HepG2 (cell line): Measurements from ENCODE around the gene SNPH. TPM values are rescaled to one million over a fixed set of nuclear protein-coding genes. Genes with fewer than 3 reads are reported as not detected.
A peak's percentile ranks its signal among the peaks of the same experiment; 100 is the strongest.

Experiments
- ATAC-seq: fragments of 200-7000 bp; cut with Tn5 transposase; 3 replicates; pipeline ENCODE4 v1.9.1; 2020; ENCODE audit warnings: mild to moderate bottlenecking, moderate library complexity
- BruUV-seq: library from RNA; stranded (reverse); fragments of 400-500 nt; replicated peaks from 2 replicates; lab custom pipeline; 2021; lab: Mats Ljungman, UMichigan
- CTCF ChIA-PET: fragments of 300-600 bp; formaldehyde crosslinking; extraction: SDS; loops from one replicate; lab custom pipeline; 2021; ENCODE audit warnings: low total read pairs, inconsistent platforms, low intra/inter-chr PET ratio; lab: Yijun Ruan, JAX
- POLR2A ChIA-PET: fragments of 350-600 bp; sonication (Branson Sonifier 250); formaldehyde crosslinking; loops from one replicate; lab custom pipeline; 2020; ENCODE audit warnings: antibody characterized with exemption, inconsistent platforms; lab: Yijun Ruan, JAX
- DNase-seq: peaks from one replicate; pipeline ENCODE4 v3.0.0-alpha.2; 2015; ENCODE audit warnings: low spot score
- FAIRE-seq: peaks from 3 replicates; lab custom pipeline; 2011; peaks lifted over from hg19 to GRCh38; lab: Jason Lieb, UNC
- H2AFZ ChIP-seq: one replicate; pipeline ENCODE4 v1.6.1; 2011; ENCODE audit warnings: low read length, inconsistent platforms
- H3K27ac ChIP-seq: fragments of 300-600 bp; 3 replicates; pipeline ENCODE4 v1.8.0; 2011; ENCODE audit warnings: mixed run types, mild to moderate bottlenecking, mixed read lengths, low read length, inconsistent platforms; ENCODE audit not compliant: insufficient read depth; ENCODE audit errors: extremely low read length
- H3K27me3 ChIP-seq, 2 experiments: fragments of 200-600 bp in 1 of 2; 2 replicates in 1 of 2; 3 replicates in 1 of 2; pipeline versions ENCODE4 v1.6.0 to v1.8.0; 2011; ENCODE audit warnings: low read length in 2 of 2, mild to moderate bottlenecking in 2 of 2, moderate library complexity in 2 of 2, inconsistent platforms in 1 of 2; ENCODE audit not compliant: insufficient read depth in 2 of 2, control insufficient read depth in 1 of 2
- H3K36me3 ChIP-seq, 2 experiments: fragments of 200-600 bp in 1 of 2; replicated peaks in 1 of 2; 2 replicates in 1 of 2; 3 replicates in 1 of 2; pipeline versions ENCODE4 v1.5.1 to v1.8.0; 2011; ENCODE audit warnings: low read length in 2 of 2, inconsistent platforms in 1 of 2; ENCODE audit not compliant: insufficient read depth in 2 of 2, control insufficient read depth in 1 of 2
- H3K4me1 ChIP-seq: 2 replicates; pipeline ENCODE4 v1.5.1; 2012; ENCODE audit warnings: low read length, inconsistent platforms; ENCODE audit not compliant: insufficient read depth
- H3K4me2 ChIP-seq: 2 replicates; pipeline ENCODE4 v1.6.0; 2011; ENCODE audit warnings: low read depth, low read length, inconsistent platforms
- H3K4me3 ChIP-seq, 3 experiments: fragments of 200-600 bp in 1 of 3; sonication (generic), shearing (Covaris generic) in 1 of 3; replicated peaks in 1 of 3; 2 replicates each; pipeline ENCODE4 v1.5.1; 2011 to 2016; ENCODE audit warnings: low read length in 3 of 3, inconsistent platforms in 2 of 3, low read depth in 2 of 3, mild to moderate bottlenecking in 2 of 3, control low read depth in 1 of 3, mixed read lengths in 1 of 3; ENCODE audit not compliant: insufficient read depth in 1 of 3
- H3K79me2 ChIP-seq: one replicate; pipeline ENCODE4 v1.6.1; 2011; ENCODE audit warnings: low read length, inconsistent platforms; ENCODE audit not compliant: insufficient read depth
- H3K9ac ChIP-seq: 2 replicates; pipeline ENCODE4 v1.6.0; 2011; ENCODE audit warnings: mild to moderate bottlenecking, low read depth, low read length, inconsistent platforms; ENCODE audit not compliant: insufficient read depth
- H3K9me3 ChIP-seq: 2 replicates; pipeline ENCODE4 v1.5.1; 2012; ENCODE audit warnings: mild to moderate bottlenecking, low read length
- H4K20me1 ChIP-seq: 2 replicates; pipeline ENCODE4 v1.6.0; 2011; ENCODE audit warnings: inconsistent platforms, mild to moderate bottlenecking, low read length, moderate library complexity; ENCODE audit not compliant: insufficient read depth
- HOXD1 ChIP-seq: sonication (generic); formaldehyde crosslinking; IDR thresholded peaks from 2 replicates; pipeline ENCODE4 v1.5.0; 2020; ENCODE audit warnings: missing genetic modification reagents
- SP5 ChIP-seq: IDR thresholded peaks from 2 replicates; pipeline ENCODE4 v1.6.1; 2016; ENCODE audit warnings: low read depth, borderline replicate concordance
- TBX2 ChIP-seq: sonication (generic); formaldehyde crosslinking; IDR thresholded peaks from 2 replicates; pipeline ENCODE4 v1.5.0; 2020; ENCODE audit warnings: missing genetic modification reagents, mild to moderate bottlenecking, borderline replicate concordance
- ZNF557 ChIP-seq: sonication (generic); formaldehyde crosslinking; IDR thresholded peaks from 2 replicates; pipeline ENCODE4 v1.4.0; 2020; ENCODE audit warnings: missing genetic modification reagents
- WGBS: methylation state at CpG from one replicate; pipeline ENCODE4 v1.1.6; 2017; ENCODE audit warnings: low lambda C conversion rate; 5-methylcytosine and 5-hydroxymethylcytosine counted together
- in situ Hi-C: cut with HindIII; loops from 2 replicates; pipeline ENCODE4 v1.10.0; 2017; ENCODE audit warnings: low pct_unique_long_range_greater_than_20kb; ENCODE audit not compliant: extremely low pct_ligation_motif_present
- intact Hi-C: fragments of 100-400 bp; cut with micrococcal nuclease; formaldehyde crosslinking; loops from one replicate; pipeline ENCODE4 v1.10.0; 2022; ENCODE audit not compliant: unreplicated experiment
- polyA plus RNA-seq, 8 experiments: library from polyadenylated mRNA; depleted of rRNA in 3 of 8; stranded (reverse) in 7 of 8; unstranded in 1 of 8; fragments of >200 nt; fragmentation: Illumina TruSeq in 4 of 8; extraction: Trizol in 4 of 8; gene quantifications; 2 replicates each; pipeline versions ENCODE4 v1.2.1 to v1.2.3, GENCODE V29; 2011 to 2016; ENCODE audit warnings: low read depth in 4 of 8, missing spikeins in 1 of 8, mixed read lengths in 1 of 8; ENCODE audit not compliant: insufficient read depth in 1 of 8
- total RNA-seq, 5 experiments: library from RNA; depleted of rRNA; stranded (reverse); fragments of >200 nt; fragmentation: Illumina TruSeq; extraction: Trizol; gene quantifications; 2 replicates each; pipeline ENCODE4 v1.2.3, GENCODE V29; 2016; ENCODE audit warnings: low read depth in 1 of 5
- TF ChIP-seq, protein P1 (sequence below), 2 experiments: sonication (generic) in 1 of 2; formaldehyde crosslinking in 1 of 2; IDR thresholded peaks; 2 replicates each; pipeline versions ENCODE4 v1.5.1 to v1.6.1; 2011 to 2020; ENCODE audit warnings: borderline replicate concordance in 1 of 2, low read depth in 1 of 2, low read length in 1 of 2, mild to moderate bottlenecking in 1 of 2, missing genetic modification reagents in 1 of 2, moderate library complexity in 1 of 2
- TF ChIP-seq, protein P2 (sequence below): sonication (generic); formaldehyde crosslinking; IDR thresholded peaks from 2 replicates; pipeline ENCODE4 v1.5.0; 2020; ENCODE audit warnings: missing genetic modification reagents, mild to moderate bottlenecking, borderline replicate concordance

Gene SNPH
- total and polyA plus RNA-seq, 2 of the 13 experiments (the other 11 are each of a cell fraction or from before 2014, with no cell fraction given) = 0.09 TPM; not detected in 1

DNA sequence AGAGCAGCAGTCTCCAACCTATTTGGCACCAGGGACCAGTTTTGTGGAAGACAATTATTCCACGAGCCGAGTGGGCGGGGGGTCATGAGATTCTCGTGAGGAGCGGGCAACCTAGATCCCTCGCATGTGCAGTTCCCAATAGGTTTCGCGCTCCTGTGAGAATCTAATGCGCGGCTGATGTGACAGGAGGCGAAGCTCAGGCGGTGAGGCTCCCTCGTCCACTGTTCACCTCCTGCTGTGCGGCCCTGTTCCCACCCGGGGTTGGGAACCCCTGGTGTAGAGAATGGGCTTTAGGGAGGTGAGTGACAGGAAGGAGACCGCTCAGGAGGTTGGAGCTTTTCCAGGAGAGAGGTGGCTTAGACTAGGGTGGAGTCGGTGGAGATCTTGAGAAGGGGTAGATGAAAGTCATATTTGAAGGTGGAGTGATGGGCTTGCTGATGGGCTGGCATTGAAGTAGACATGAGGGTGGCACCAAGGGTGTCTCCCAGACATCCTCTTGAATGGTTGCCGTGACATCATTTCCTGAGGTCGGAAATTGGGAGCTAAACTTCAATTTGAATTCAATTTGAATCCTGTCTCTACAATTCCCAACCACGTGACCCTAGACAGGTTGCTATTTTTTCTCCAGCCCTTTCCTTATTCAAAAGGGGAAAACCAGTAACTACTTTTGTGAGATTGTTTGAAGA lies 41.7 kb upstream of the SNPH start:
- BruUV-seq = no TSS peak
- Histone ChIP-seq H4K20me1 (no peaks in the 10 kb centered on the region; the same call in 1 of the 2 replicates), H3K27me3 (peaks cover 4 to 27% of the 10 kb centered on the region in 2 experiments), H3K36me3 (no peaks in the 10 kb centered on the region), H3K4me1 (peaks cover 13% of the 10 kb centered on the region), H3K27ac (no peak overlapping the region), H3K79me2 (no peaks in the 10 kb centered on the region), H2AFZ (no peak overlapping the region), H3K4me2 (no peak overlapping the region), H3K9me3 (no peaks in the 10 kb centered on the region), H3K4me3 (no peak overlapping the region), H3K9ac (no peak overlapping the region)
- DNase-seq = no peak
- ChIA-PET POLR2A (no interaction called here), CTCF (no interaction called here)
- TF ChIP-seq, protein P1, sequence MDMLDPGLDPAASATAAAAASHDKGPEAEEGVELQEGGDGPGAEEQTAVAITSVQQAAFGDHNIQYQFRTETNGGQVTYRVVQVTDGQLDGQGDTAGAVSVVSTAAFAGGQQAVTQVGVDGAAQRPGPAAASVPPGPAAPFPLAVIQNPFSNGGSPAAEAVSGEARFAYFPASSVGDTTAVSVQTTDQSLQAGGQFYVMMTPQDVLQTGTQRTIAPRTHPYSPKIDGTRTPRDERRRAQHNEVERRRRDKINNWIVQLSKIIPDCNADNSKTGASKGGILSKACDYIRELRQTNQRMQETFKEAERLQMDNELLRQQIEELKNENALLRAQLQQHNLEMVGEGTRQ (IDR thresholded peaks at IDR 0.05; ENCODE audit: low read depth, low read length) = peak; percentile 4; the same call in 1 of the 2 replicates
- TF ChIP-seq, protein P1 (CRISPR knock-in tag; IDR thresholded peaks at IDR 0.05; ENCODE audit: borderline replicate concordance) = no peak
- TF ChIP-seq TBX2 = no peak
- no peak for TF ChIP-seq ZNF557 (CRISPR knock-in tag)
- TF ChIP-seq HOXD1 (CRISPR knock-in tag) = no peak
- TF ChIP-seq, protein P2, sequence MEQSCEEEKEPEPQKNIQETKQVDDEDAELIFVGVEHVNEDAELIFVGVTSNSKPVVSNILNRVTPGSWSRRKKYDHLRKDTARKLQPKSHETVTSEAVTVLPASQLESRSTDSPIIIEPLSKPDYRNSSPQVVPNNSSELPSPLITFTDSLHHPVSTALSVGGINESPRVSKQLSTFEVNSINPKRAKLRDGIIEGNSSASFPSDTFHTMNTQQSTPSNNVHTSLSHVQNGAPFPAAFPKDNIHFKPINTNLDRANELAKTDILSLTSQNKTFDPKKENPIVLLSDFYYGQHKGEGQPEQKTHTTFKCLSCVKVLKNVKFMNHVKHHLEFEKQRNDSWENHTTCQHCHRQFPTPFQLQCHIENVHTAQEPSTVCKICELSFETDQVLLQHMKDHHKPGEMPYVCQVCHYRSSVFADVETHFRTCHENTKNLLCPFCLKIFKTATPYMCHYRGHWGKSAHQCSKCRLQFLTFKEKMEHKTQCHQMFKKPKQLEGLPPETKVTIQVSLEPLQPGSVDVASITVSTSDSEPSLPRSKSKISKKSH (CRISPR knock-in tag) = 0 out of 2 replicates have a peak, but pooled peaks have one; percentile 18
- no peak for TF ChIP-seq SP5
- intact Hi-C loops (no loop called here), in situ Hi-C loops (no loop called here)
- no peak for FAIRE-seq
- ATAC-seq = no peak
- 73% methylated on average over 20 of the region's 20 CpGs for WGBS
